ENCODE results near the gene APOL3. TPM values are rescaled to one million over a fixed set of nuclear protein-coding genes. Genes with fewer than 3 reads are reported as not detected.
"Not testable (repeated sequence)": the region's sequence is repeated elsewhere in the genome, so short reads cannot be mapped to it uniquely, and the experiment has no call there.

Gene APOL3
- total RNA-seq, 2 donors from 2014 or later, result 11.2 to 22.4 TPM

DNA sequence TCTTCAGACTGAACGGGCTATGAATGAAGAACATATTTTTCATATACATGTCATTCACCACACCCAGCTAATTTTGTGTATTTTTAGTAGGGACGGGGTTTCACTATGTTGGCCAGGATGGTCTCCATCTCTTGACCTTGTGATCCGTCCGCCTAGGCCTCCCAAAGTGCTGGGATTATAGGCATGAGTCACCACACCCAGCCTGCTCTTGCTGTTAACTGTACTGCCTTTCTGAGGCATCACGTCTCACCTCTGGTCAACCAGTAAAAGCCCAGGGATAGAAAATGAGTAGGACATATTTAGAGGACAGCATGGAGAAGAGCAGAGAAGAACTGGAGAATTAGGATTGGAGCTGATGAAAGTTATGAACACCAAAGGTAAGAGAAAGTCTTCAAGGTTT, 55.6 kb downstream of the APOL3 start:
- Histone ChIP-seq H3K36me3 (replicated peaks in 1 of 2; ENCODE audit: insufficient read depth in 1 of 2, low read depth in 2 of 2) (no peaks in the 10 kb centered on the region), H3K4me3 (no peak overlapping the region), H3K27me3 (no peaks in the 10 kb centered on the region), H3K4me1 (no peaks in the 10 kb centered on the region), H3K9me3 (no peaks in the 10 kb centered on the region), H3K27ac (no peak overlapping the region)
- 56 to 82% methylated on average over 5 of the region's 5 CpGs for WGBS, 2 donors
- TF ChIP-seq POLR2A (IDR thresholded peaks at IDR 0.05), result no peak
- TF ChIP-seq, protein P1, sequence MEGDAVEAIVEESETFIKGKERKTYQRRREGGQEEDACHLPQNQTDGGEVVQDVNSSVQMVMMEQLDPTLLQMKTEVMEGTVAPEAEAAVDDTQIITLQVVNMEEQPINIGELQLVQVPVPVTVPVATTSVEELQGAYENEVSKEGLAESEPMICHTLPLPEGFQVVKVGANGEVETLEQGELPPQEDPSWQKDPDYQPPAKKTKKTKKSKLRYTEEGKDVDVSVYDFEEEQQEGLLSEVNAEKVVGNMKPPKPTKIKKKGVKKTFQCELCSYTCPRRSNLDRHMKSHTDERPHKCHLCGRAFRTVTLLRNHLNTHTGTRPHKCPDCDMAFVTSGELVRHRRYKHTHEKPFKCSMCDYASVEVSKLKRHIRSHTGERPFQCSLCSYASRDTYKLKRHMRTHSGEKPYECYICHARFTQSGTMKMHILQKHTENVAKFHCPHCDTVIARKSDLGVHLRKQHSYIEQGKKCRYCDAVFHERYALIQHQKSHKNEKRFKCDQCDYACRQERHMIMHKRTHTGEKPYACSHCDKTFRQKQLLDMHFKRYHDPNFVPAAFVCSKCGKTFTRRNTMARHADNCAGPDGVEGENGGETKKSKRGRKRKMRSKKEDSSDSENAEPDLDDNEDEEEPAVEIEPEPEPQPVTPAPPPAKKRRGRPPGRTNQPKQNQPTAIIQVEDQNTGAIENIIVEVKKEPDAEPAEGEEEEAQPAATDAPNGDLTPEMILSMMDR (IDR thresholded peaks at IDR 0.05), result no peak
- ATAC-seq (no peak), DNase-seq (no peak)
- intact Hi-C loops (cut with DNase I), result no loop called here

DNA sequence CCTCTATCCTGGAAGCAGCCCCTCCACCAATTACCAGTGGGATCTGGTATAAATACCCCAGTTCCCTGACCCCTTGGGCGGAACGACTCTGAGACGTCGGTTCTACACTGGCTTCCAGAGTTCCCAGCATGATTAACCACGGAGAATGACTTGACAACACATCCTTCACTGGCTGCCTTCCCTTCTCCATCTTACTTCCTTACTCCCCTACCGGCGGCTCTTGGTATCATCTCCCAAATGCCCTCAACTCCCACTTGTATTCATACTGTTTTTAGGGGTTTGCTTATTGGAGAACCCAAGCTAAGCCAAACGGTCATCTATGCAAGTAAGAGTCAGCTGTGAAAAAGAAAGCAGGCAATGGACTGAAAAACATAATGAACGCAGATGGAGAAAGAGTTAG, 56.1 kb downstream of the APOL3 start:
- DNase-seq (no peak), ATAC-seq (no peak)
- intact Hi-C loops (cut with DNase I), result no loop called here
- H3K36me3 ChIP-seq (replicated peaks in 1 of 2; ENCODE audit: insufficient read depth in 1 of 2, low read depth in 2 of 2), result no peaks in the 10 kb centered on the region
- H3K4me3 ChIP-seq, result no peak overlapping the region
- WGBS, 2 donors, result 61 to 76% methylated on average over 9 of the region's 9 CpGs
- TF ChIP-seq, protein P1 (IDR thresholded peaks at IDR 0.05), result no peak
- no peak for TF ChIP-seq POLR2A (IDR thresholded peaks at IDR 0.05)
- no peak overlapping the region for H3K27ac ChIP-seq
- H3K4me1 ChIP-seq, result no peaks in the 10 kb centered on the region
- no peaks in the 10 kb centered on the region for H3K9me3 ChIP-seq
- no peaks in the 10 kb centered on the region for H3K27me3 ChIP-seq

DNA sequence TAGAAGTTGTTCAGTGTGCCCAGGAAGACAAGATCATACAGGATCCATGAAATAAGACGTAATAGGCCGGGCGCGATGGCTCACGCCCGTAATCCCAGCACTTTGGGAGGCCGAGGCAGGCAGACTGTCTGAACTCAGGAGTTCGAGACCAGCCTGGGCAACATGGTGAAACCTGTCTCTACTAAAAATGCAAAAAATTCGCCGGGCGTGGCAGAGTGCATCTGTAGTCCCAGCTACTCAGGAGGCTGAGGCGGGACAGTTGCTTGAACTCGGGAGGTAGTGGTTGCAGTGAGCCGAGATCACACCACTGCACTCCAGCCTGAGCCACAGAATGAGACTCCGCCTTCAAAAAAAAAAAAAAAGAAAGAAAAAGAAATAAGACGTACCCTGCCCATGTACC, 56.7 kb downstream of the APOL3 start:
- H3K4me1 ChIP-seq, result no peaks in the 10 kb centered on the region
- ATAC-seq (no peak), DNase-seq (no peak)
- WGBS, 2 donors, result 82 to 89% methylated on average over 16 of the region's 16 CpGs
- H3K4me3 ChIP-seq, result no peak overlapping the region
- no peak overlapping the region for H3K27ac ChIP-seq
- no peaks in the 10 kb centered on the region for H3K27me3 ChIP-seq
- H3K36me3 ChIP-seq (replicated peaks in 1 of 2; ENCODE audit: insufficient read depth in 1 of 2, low read depth in 2 of 2), result no peaks in the 10 kb centered on the region
- no peaks in the 10 kb centered on the region for H3K9me3 ChIP-seq
- TF ChIP-seq, protein P1 (IDR thresholded peaks at IDR 0.05), result no peak
- TF ChIP-seq POLR2A (IDR thresholded peaks at IDR 0.05), result no peak
- intact Hi-C loops (cut with DNase I), result no loop called here

DNA sequence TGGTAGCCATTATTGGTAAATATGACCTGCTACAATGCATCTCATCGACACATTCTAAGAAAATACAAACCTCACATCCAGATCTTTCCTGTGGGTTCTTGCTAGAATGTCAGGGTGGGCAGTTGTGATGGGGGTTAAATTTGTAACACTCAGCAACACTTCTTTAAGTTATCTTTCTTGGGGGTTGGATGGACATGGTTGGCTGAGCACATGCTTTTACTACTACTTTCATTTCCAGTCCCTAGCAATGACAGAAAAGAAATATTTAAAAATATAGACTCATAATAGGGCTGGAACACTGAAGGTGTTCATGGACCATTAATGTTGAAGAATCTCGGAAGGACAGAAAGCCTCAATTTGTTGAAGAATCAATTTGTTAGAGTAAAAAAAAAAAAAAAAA, 57.6 kb downstream of the APOL3 start:
- 83 to 90% methylated on average over 2 of the region's 2 CpGs for WGBS, 2 donors
- no peak overlapping the region for H3K4me3 ChIP-seq
- no peaks in the 10 kb centered on the region for H3K4me1 ChIP-seq
- no peak overlapping the region for H3K27ac ChIP-seq
- H3K9me3 ChIP-seq, result no peaks in the 10 kb centered on the region
- TF ChIP-seq POLR2A (IDR thresholded peaks at IDR 0.05), result no peak
- TF ChIP-seq, protein P1 (IDR thresholded peaks at IDR 0.05), result no peak
- intact Hi-C loops (cut with DNase I), result no loop called here
- no peaks in the 10 kb centered on the region for H3K27me3 ChIP-seq
- DNase-seq (no peak), ATAC-seq (no peak)
- H3K36me3 ChIP-seq (replicated peaks in 1 of 2; ENCODE audit: insufficient read depth in 1 of 2, low read depth in 2 of 2), result no peaks in the 10 kb centered on the region

DNA sequence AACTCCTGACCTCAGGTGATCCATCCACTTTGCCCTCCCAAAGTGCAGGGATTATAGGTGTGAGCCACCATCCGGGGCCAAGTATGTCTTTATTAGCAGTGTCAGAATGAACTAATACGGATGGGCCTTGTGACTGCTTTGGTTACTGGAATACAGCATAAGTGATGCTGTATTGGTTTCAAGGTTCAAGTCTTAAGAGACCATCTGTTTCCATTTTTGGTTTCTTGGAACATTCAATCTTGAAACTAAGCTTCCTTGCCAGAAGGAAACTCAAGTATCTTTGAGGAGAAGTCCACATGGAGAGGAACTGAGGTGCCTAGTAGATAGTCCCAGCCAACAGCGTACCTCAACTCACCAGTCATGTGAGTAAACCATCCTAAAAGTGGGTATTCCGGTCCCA, 58.8 kb downstream of the APOL3 start:
- DNase-seq (no peak), ATAC-seq (no peak)
- intact Hi-C loops (cut with DNase I), result no loop called here
- no peak overlapping the region for H3K27ac ChIP-seq
- 85 to 94% methylated on average over 2 to 4 of the region's 4 CpGs for whole genome bisulfite sequencing, 2 donors
- TF ChIP-seq, protein P1 (IDR thresholded peaks at IDR 0.05), result no peak
- TF ChIP-seq POLR2A (IDR thresholded peaks at IDR 0.05), result no peak
- no peaks in the 10 kb centered on the region for H3K4me1 ChIP-seq
- no peaks in the 10 kb centered on the region for H3K27me3 ChIP-seq
- H3K9me3 ChIP-seq, result no peaks in the 10 kb centered on the region
- no peaks in the 10 kb centered on the region for H3K36me3 ChIP-seq (replicated peaks in 1 of 2; ENCODE audit: insufficient read depth in 1 of 2, low read depth in 2 of 2)
- H3K4me3 ChIP-seq, result no peak overlapping the region

DNA sequence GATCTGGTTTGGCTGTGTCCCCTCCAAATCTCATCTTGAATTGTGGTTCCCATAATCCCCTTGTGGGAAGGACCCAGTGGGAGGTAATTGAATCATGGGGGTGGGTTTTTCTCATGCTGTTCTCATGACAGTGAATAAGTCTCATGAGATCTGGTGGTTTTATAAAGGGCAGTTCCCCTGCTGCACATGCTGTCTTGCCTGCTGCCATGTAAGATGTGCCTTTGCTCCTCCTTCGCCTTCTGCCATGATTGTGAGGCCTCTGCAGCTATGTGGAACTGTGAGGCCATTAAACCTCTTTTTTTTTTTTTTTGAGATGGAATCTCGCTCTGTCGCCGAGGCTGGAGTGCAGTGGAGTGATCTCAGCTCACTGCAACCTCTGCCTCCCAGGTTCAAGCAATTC, 59.6 kb downstream of the APOL3 start:
- intact Hi-C loops (cut with DNase I); DNase-seq; H3K9me3 ChIP-seq; H3K36me3 ChIP-seq (replicated peaks in 1 of 2; ENCODE audit: insufficient read depth in 1 of 2, low read depth in 2 of 2); H3K27me3 ChIP-seq; H3K4me3 ChIP-seq; H3K4me1 ChIP-seq; ATAC-seq; H3K27ac ChIP-seq: not testable (repeated sequence)
- WGBS, 2 donors, result 84 to 89% methylated on average over 4 of the region's 4 CpGs
